Fibroblast of lung (primary cell): ENCODE results near the gene SDF2L1. TPM values are rescaled to one million over a fixed set of nuclear protein-coding genes. Genes with fewer than 3 reads are reported as not detected.
A peak's percentile ranks its signal among the peaks of the same experiment; 100 is the strongest.

ENCODE experiments used
- DNase-seq, 2 donors: peaks; one replicate each; pipeline versions ENCODE4 v3.0.0 to v3.0.0-alpha.2; 2010; ENCODE audit warnings: low read depth in 2 of 2
- H2AFZ ChIP-seq: 2 replicates; pipeline ENCODE4 v1.5.1; 2012; ENCODE audit warnings: low read length, control low read depth, inconsistent platforms
- H3K27ac ChIP-seq: 2 replicates; pipeline ENCODE4 v1.5.1; 2011; ENCODE audit warnings: low read length, control low read depth; ENCODE audit not compliant: insufficient read depth
- H3K27me3 ChIP-seq: 2 replicates; pipeline ENCODE4 v1.5.1; 2011; ENCODE audit warnings: mild to moderate bottlenecking, low read length; ENCODE audit not compliant: control insufficient read depth, insufficient read depth
- H3K36me3 ChIP-seq: 2 replicates; pipeline ENCODE4 v1.5.1; 2011; ENCODE audit warnings: low read length; ENCODE audit not compliant: control insufficient read depth, insufficient read depth
- H3K4me1 ChIP-seq: 2 replicates; pipeline ENCODE4 v1.5.1; 2011; ENCODE audit warnings: low read length; ENCODE audit not compliant: control insufficient read depth, insufficient read depth; ENCODE audit errors: extremely low read depth
- H3K4me2 ChIP-seq: 2 replicates; pipeline ENCODE4 v1.5.1; 2011; ENCODE audit warnings: low read length, control low read depth; ENCODE audit not compliant: insufficient read depth; ENCODE audit errors: extremely low read depth
- H3K4me3 ChIP-seq, 4 experiments: fragments of 200-600 bp in 1 of 4; sonication (generic) in 1 of 4; replicated peaks in 1 of 4; 2 replicates each; pipeline ENCODE4 v1.5.1; 2011 to 2016; ENCODE audit warnings: low read length in 4 of 4, low read depth in 3 of 4, mild to moderate bottlenecking in 3 of 4, control low read depth in 2 of 4, inconsistent platforms in 1 of 4, mixed read lengths in 1 of 4; ENCODE audit not compliant: insufficient read depth in 1 of 4; ENCODE audit errors: control extremely low read depth in 1 of 4
- H3K79me2 ChIP-seq: 2 replicates; pipeline ENCODE4 v1.5.1; 2012; ENCODE audit warnings: mild to moderate bottlenecking, low read length, inconsistent platforms; ENCODE audit not compliant: control insufficient read depth, insufficient read depth
- H3K9ac ChIP-seq: 2 replicates; pipeline ENCODE4 v1.5.1; 2011; ENCODE audit warnings: mild to moderate bottlenecking, low read length, control low read depth; ENCODE audit not compliant: insufficient read depth
- H3K9me3 ChIP-seq: 2 replicates; pipeline ENCODE4 v1.5.1; 2012; ENCODE audit warnings: low read depth, low read length; ENCODE audit not compliant: control insufficient read depth, insufficient read depth
- H4K20me1 ChIP-seq: 2 replicates; pipeline ENCODE4 v1.5.1; 2011; ENCODE audit warnings: low read length; ENCODE audit not compliant: control insufficient read depth, insufficient read depth; ENCODE audit errors: extremely low read depth
- EZH2 ChIP-seq: IDR thresholded peaks from 2 replicates; pipeline ENCODE4 v1.5.1; 2012; ENCODE audit warnings: low read length, control low read depth, mild to moderate bottlenecking; ENCODE audit errors: missing control alignments
- polyA plus RNA-seq, 2 donors: library from polyadenylated mRNA; depleted of rRNA in 1 of 2; stranded (reverse) in 1 of 2; unstranded in 1 of 2; fragments of >200 nt; gene quantifications; 2 replicates each; pipeline ENCODE4 v1.2.1, GENCODE V29; 2011 to 2012; ENCODE audit warnings: missing spikeins in 1 of 2
- total RNA-seq: library from RNA; depleted of rRNA; stranded (reverse); fragments of >200 nt; gene quantifications from 2 replicates; pipeline ENCODE4 v1.2.1, GENCODE V29; 2014
- TF ChIP-seq, protein P1 (sequence below), 2 donors: IDR thresholded peaks in 1 of 2; conservative IDR thresholded peaks in 1 of 2; 1 replicate in 1 of 2; 2 replicates in 1 of 2; pipeline ENCODE4 v1.5.1; 2011 to 2012; ENCODE audit warnings: low read length in 2 of 2, control low read depth in 1 of 2, inconsistent platforms in 1 of 2, low read depth in 1 of 2, mild to moderate bottlenecking in 1 of 2

The SDF2L1 gene
- total and polyA plus RNA-seq, 2 donors (not counting 1 experiment from before 2014, with no cell fraction given), result 12.0 to 13.2 TPM

DNA sequence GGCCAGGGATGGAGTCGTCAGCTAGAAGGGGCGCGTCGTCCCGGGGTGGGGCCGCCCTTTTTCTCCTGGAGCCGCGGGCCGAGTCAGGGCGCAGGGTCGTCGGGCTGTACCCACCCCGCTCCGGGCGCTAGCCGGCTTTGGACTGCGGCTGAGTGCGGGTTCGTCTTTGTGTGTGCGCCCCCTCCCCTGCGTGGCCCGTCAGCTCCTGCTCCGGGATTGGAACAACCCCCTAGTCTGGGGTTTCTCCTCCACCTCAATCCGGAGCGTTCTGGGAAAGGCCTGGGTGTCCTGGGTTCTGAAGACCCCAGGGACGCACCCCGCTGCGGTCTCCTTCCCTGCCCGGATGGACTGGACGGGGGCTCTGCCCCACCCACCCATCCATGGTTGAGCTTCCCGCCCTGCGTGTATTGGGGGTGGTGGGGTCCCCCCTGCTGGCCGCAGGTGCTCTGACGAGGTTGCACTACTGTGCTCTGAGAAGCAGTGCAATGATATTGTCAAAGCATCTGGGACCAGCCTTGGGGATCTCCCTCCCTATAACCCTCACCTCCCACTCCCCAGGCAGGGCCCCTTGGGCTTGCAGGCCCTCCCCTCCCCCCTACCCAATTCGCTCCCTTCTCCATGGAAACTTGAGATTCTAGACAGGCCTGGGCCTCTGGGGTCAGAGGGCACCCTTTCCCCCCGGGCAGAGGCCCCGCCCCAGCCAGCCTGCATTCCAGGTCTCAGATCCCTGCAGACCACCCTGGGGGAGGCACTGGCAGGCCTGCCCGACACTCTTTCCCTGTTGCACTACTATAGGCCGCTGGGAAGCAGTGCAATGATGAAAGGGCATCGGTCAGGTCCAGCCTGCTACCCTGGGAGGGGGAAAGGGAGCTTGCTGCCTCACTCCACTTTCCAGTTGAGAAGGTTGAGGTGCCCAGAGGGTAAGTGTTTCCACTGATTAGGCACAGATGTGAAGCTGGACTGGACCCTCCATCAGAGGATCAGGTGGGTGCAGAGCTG lies 10.7 kb downstream of the SDF2L1 start:
- Histone ChIP-seq H3K9ac (peak overlapping the region; percentile 69), H3K79me2 (peaks cover 3% of the 10 kb centered on the region), H3K4me2 (peak overlapping the region; percentile 81), H3K4me1 (peaks cover 6% of the 10 kb centered on the region), H3K4me3 (peak overlapping the region; percentile 61 to 78 (median 74)), H4K20me1 (no peaks in the 10 kb centered on the region), H3K27ac (peak overlapping the region; percentile 65), H3K36me3 (peaks cover 5% of the 10 kb centered on the region), H2AFZ (peak overlapping the region; percentile 54), H3K27me3 (no peaks in the 10 kb centered on the region), H3K9me3 (no peaks in the 10 kb centered on the region)
- no peak for DNase-seq
- TF ChIP-seq, protein P1, sequence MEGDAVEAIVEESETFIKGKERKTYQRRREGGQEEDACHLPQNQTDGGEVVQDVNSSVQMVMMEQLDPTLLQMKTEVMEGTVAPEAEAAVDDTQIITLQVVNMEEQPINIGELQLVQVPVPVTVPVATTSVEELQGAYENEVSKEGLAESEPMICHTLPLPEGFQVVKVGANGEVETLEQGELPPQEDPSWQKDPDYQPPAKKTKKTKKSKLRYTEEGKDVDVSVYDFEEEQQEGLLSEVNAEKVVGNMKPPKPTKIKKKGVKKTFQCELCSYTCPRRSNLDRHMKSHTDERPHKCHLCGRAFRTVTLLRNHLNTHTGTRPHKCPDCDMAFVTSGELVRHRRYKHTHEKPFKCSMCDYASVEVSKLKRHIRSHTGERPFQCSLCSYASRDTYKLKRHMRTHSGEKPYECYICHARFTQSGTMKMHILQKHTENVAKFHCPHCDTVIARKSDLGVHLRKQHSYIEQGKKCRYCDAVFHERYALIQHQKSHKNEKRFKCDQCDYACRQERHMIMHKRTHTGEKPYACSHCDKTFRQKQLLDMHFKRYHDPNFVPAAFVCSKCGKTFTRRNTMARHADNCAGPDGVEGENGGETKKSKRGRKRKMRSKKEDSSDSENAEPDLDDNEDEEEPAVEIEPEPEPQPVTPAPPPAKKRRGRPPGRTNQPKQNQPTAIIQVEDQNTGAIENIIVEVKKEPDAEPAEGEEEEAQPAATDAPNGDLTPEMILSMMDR (conservative IDR thresholded peaks at IDR 0.05 in 1 of 2, IDR thresholded peaks at IDR 0.05 in 1 of 2; ENCODE audit: low read depth in 1 of 2, low read length in 2 of 2), result no peak
- TF ChIP-seq EZH2, result no peak

DNA sequence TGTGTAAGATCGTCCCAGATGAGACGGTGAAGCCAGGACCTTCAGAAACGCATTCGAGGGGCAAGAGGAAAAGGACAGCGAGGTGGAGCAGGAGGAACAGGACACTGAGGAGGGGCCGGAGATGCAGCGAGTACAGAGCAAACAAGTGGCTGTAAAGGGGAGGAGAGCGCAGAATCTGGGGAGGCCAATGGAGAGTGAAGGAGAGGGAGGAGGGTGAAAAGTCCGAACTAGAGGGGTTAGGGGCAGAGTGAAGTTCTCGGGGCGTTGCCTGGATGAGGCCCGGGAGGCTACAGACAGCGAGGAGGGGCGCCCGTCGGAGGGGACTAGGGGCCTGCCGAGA lies 14.9 kb downstream of the SDF2L1 start:
- Histone ChIP-seq H3K9me3 (no peaks in the 10 kb centered on the region), H3K4me2 (no peak overlapping the region), H3K4me3 (peak overlapping the region in 3 of 4 experiments; percentile 21 to 57 (median 43)), H2AFZ (peak overlapping the region; percentile 8), H3K27me3 (no peaks in the 10 kb centered on the region), H4K20me1 (no peaks in the 10 kb centered on the region), H3K27ac (no peak overlapping the region), H3K4me1 (peaks cover 6% of the 10 kb centered on the region), H3K36me3 (peaks cover 2% of the 10 kb centered on the region), H3K9ac (no peak overlapping the region), H3K79me2 (peaks cover 3% of the 10 kb centered on the region)
- TF ChIP-seq, protein P1 (conservative IDR thresholded peaks at IDR 0.05 in 1 of 2, IDR thresholded peaks at IDR 0.05 in 1 of 2; ENCODE audit: low read depth in 1 of 2, low read length in 2 of 2), result no peak
- no peak for TF ChIP-seq EZH2
- no peak for DNase-seq

DNA sequence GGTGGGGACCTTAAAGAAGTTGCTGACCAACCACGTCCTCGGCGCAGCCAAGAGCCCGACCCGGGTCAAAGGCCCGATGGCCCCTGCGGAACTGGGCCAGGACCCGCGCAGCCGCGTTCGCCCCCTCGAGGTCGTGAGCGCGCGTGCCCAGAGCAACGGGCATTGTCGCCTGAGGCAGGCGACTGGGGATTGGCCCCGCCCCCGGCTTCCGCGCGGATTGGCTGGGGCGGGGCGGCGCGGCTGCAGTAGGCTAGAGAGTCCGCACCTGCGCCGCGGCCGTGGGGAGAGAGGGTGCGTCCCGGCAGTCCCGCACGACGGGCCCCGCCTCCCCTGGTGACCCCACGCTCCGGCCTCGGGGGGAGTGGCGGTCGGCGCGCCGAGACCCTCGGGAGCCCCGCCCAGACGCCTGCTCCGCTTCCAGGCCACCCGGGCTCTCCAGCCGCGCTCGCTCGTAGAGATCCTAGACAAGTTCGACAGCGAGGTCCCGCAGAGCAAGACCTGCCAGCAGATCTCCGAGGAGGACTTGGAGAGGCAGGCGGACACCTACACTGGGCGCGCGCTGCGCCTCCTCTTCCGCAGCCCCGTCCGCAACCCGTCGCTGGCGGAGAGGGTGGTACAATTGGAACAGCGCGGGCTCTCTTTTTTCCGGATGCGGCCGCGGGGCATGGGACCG lies 15.4 kb downstream of the SDF2L1 start:
- no peaks in the 10 kb centered on the region for H3K9me3 ChIP-seq
- H3K4me1 ChIP-seq, result peaks cover 6% of the 10 kb centered on the region
- peaks cover 2% of the 10 kb centered on the region for H3K36me3 ChIP-seq
- H3K79me2 ChIP-seq, result peaks cover 3% of the 10 kb centered on the region
- DNase-seq, result peak; percentile 11 to 36
- H3K4me3 ChIP-seq, result peak overlapping the region; percentile 41 to 57 (median 46)
- H3K27ac ChIP-seq, result no peak overlapping the region
- no peaks in the 10 kb centered on the region for H4K20me1 ChIP-seq
- TF ChIP-seq, protein P1 (conservative IDR thresholded peaks at IDR 0.05 in 1 of 2, IDR thresholded peaks at IDR 0.05 in 1 of 2; ENCODE audit: low read depth in 1 of 2, low read length in 2 of 2), result no peak
- no peak for TF ChIP-seq EZH2
- peak overlapping the region; percentile 59 for H3K4me2 ChIP-seq
- H3K9ac ChIP-seq, result no peak overlapping the region
- peak overlapping the region; percentile 82 for H2AFZ ChIP-seq
- no peaks in the 10 kb centered on the region for H3K27me3 ChIP-seq
